Stimulated activated CD4-positive, alpha-beta T cell treated with anti-CD3 and anti-CD28 coated beads, Interleukin-1b, Interleukin-23, amount 100 ng/mL, for 1 hour (primary cell): ENCODE results near the gene ADAM11.

Source experiments
- DNase-seq, 2 donors: peaks; one replicate each; pipeline ENCODE4 v3.0.0-alpha.2; 2020; ENCODE audit warnings: low read depth in 2 of 2

The ADAM11 gene

GRCh38 chr17:44830359-44831288 lies 71.8 kb downstream of the ADAM11 start:
- DNase-seq: no peak

GRCh38 chr17:44831371-44831770 lies 72.6 kb downstream of the ADAM11 start:
- DNase-seq: no peak
